ENCODE measurements around the gene DCC. TPM values are rescaled to one million over a fixed set of nuclear protein-coding genes. Genes with fewer than 3 reads are reported as not detected.

The DCC gene
- total and polyA plus RNA-seq, 2 experiments from 2014 or later, result 0.53 to 0.73 TPM

- TF ChIP-seq ZNF462 (CRISPR knock-in tag; IDR thresholded peaks at IDR 0.05), result no peak
Measured at GRCh38 chr18:52812834-52813233, 472.8 kb downstream of the DCC start (continued).

DNA sequence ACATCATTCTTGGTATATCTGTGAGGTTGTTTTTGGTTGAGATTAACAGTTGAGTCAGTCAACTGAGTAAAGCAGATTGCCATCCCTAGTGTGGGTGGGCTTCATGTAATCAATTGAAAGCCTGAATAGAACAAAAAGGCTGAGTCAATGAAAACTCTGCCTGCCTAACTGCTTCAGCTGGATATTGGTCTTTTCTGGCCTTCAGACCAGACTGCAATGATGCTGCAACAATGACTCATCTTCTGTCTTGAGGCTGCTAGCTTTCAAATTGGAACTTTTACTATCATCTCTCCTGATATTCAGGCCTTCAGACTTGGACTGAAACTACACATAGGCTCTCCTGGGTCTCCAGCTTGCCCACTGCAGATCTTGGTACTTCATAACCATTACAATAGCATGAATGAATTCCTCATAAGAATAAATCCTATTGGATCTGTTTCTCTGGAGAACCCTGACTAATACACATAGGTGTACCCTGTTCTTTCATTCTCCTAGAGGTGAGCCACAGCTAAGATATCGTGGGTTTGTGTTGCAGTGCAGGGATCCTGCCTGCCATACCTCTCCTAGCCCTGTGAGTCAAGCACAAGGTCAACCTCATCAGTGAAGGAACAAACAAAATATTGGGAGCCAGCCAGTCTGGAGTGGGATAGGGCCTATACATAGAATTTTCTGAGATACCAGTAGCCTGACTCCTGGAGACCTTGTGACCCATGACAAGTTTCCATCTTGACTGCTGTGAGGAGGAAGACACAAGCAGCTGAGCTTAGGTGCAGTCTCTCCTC, 473.8 kb downstream of the DCC start:
- H3K4me3 Mint-ChIP-seq, result no peak overlapping the region
- Histone ChIP-seq H4K20me1 (replicated peaks; ENCODE audit: insufficient read depth) (no peaks in the 10 kb centered on the region), H3K4me3 (no peak overlapping the region), H3K4me2 (no peak overlapping the region), H3K4me1 (ENCODE audit: insufficient read depth) (no peaks in the 10 kb centered on the region), H3K27me3 (ENCODE audit: insufficient read depth) (no peaks in the 10 kb centered on the region), H3K9me2 (ENCODE audit: insufficient read depth) (no peaks in the 10 kb centered on the region), H3K36me3 (ENCODE audit: insufficient read depth) (no peaks in the 10 kb centered on the region), H3K79me2 (replicated peaks; ENCODE audit: insufficient read depth) (no peaks in the 10 kb centered on the region), H2AFZ (no peak overlapping the region), H3K27ac (ENCODE audit: low read depth) (no peak overlapping the region), H3F3A (replicated peaks; ENCODE audit: low read depth) (no peaks in the 10 kb centered on the region)
- peaks cover 2% of the 10 kb centered on the region for H3K27me3 Mint-ChIP-seq (ENCODE audit: insufficient read depth, low read depth, poor library complexity)
- ATAC-seq (no peak), DNase-seq (ENCODE audit: low spot score) (no peak)
- no peaks in the 10 kb centered on the region for H3K9me3 Mint-ChIP-seq
- H3K36me3 Mint-ChIP-seq (ENCODE audit: low read depth), result no peaks in the 10 kb centered on the region
- no peaks in the 10 kb centered on the region for H3K4me1 Mint-ChIP-seq
- H3K27ac Mint-ChIP-seq, result no peak overlapping the region
- TF ChIP-seq ZNF114 (CRISPR knock-in tag; IDR thresholded peaks at IDR 0.05) (no peak), NANOG (IDR thresholded peaks at IDR 0.05; ENCODE audit: borderline replicate concordance) (no peak), EZH2 (IDR thresholded peaks at IDR 0.05; ENCODE audit: low read depth, unreplicated experiment) (no peak)
- TF ChIP-seq, protein P1, sequence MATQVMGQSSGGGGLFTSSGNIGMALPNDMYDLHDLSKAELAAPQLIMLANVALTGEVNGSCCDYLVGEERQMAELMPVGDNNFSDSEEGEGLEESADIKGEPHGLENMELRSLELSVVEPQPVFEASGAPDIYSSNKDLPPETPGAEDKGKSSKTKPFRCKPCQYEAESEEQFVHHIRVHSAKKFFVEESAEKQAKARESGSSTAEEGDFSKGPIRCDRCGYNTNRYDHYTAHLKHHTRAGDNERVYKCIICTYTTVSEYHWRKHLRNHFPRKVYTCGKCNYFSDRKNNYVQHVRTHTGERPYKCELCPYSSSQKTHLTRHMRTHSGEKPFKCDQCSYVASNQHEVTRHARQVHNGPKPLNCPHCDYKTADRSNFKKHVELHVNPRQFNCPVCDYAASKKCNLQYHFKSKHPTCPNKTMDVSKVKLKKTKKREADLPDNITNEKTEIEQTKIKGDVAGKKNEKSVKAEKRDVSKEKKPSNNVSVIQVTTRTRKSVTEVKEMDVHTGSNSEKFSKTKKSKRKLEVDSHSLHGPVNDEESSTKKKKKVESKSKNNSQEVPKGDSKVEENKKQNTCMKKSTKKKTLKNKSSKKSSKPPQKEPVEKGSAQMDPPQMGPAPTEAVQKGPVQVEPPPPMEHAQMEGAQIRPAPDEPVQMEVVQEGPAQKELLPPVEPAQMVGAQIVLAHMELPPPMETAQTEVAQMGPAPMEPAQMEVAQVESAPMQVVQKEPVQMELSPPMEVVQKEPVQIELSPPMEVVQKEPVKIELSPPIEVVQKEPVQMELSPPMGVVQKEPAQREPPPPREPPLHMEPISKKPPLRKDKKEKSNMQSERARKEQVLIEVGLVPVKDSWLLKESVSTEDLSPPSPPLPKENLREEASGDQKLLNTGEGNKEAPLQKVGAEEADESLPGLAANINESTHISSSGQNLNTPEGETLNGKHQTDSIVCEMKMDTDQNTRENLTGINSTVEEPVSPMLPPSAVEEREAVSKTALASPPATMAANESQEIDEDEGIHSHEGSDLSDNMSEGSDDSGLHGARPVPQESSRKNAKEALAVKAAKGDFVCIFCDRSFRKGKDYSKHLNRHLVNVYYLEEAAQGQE (IDR thresholded peaks at IDR 0.05; ENCODE audit: unreplicated experiment), result no peak

Data from GM23338 (cell line).